Transverse colon (tissue), 4 donors: ENCODE measurements around the gene ZNF708.

Experiments
- EP300 ChIP-seq: sonication (generic); formaldehyde crosslinking; IDR thresholded peaks from one replicate; pipeline ENCODE4 v1.6.1; 2017; ENCODE audit warnings: antibody characterized with exemption, low read depth
- POLR2A ChIP-seq: fragments of 450-650 bp; IDR thresholded peaks from one replicate; pipeline ENCODE4 v1.6.1; 2016; ENCODE audit warnings: antibody characterized with exemption, mild to moderate bottlenecking, moderate library complexity
- POLR2AphosphoS5 ChIP-seq, 3 donors: sonication (generic); formaldehyde crosslinking; IDR thresholded peaks; one replicate each; pipeline ENCODE4 v1.6.1; 2016; ENCODE audit warnings: antibody characterized with exemption in 3 of 3
- TF ChIP-seq, protein P1 (sequence below), 5 experiments: fragments of 200-600 bp in 3 of 5; fragments of 450-650 bp in 2 of 5; sonication (generic) in 3 of 5; IDR thresholded peaks; 1 replicate in 2 of 5; 2 replicates in 3 of 5; pipeline ENCODE4 v1.5.1; 2016 to 2017; ENCODE audit warnings: antibody characterized with exemption in 5 of 5, inconsistent platforms in 3 of 5, mild to moderate bottlenecking in 2 of 5, moderate library complexity in 1 of 5

DNA sequence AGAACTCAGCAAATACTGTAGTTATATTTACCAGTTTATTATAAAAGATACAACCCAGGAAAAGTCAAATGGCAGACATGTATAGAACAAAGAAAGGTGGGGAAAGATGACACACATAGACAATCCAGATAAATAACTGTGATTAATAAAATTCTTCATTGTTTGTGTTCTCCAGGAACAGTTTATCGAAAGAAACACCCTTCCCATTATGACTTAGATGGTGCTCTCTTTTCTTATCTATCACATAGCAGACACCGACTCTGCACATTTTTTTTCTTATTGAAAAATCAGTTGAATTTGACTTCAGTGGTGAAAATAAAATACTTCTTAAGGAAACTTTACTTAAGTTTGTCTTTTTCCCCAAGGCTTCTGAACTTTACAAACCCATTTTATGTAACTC lies 6.2 kb downstream of the ZNF708 start:
- TF ChIP-seq, protein P1, sequence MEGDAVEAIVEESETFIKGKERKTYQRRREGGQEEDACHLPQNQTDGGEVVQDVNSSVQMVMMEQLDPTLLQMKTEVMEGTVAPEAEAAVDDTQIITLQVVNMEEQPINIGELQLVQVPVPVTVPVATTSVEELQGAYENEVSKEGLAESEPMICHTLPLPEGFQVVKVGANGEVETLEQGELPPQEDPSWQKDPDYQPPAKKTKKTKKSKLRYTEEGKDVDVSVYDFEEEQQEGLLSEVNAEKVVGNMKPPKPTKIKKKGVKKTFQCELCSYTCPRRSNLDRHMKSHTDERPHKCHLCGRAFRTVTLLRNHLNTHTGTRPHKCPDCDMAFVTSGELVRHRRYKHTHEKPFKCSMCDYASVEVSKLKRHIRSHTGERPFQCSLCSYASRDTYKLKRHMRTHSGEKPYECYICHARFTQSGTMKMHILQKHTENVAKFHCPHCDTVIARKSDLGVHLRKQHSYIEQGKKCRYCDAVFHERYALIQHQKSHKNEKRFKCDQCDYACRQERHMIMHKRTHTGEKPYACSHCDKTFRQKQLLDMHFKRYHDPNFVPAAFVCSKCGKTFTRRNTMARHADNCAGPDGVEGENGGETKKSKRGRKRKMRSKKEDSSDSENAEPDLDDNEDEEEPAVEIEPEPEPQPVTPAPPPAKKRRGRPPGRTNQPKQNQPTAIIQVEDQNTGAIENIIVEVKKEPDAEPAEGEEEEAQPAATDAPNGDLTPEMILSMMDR (IDR thresholded peaks at IDR 0.05), result no peak
- TF ChIP-seq POLR2A (no peak), EP300 (no peak), POLR2AphosphoS5 (IDR thresholded peaks at IDR 0.05) (no peak)
